OCI-LY7 (cell line): ENCODE data around the gene HOXB5. TPM values are rescaled to one million over a fixed set of nuclear protein-coding genes. Genes with fewer than 3 reads are reported as not detected.

Source experiments
- BruUV-seq: library from RNA; stranded (reverse); fragments of 400-500 nt; replicated peaks from 2 replicates; lab custom pipeline; 2021; lab: Mats Ljungman, UMichigan
- CTCF ChIA-PET: fragments of 300-600 bp; sonication (Branson Sonifier 250); formaldehyde crosslinking; loops from one replicate; lab custom pipeline; 2022; ENCODE audit warnings: antibody characterized with exemption; ENCODE audit not compliant: unreplicated experiment; lab: Charles Lee
- POLR2A ChIA-PET: fragments of 300-600 bp; sonication (Branson Sonifier 250); formaldehyde crosslinking; loops from one replicate; lab custom pipeline; 2022; ENCODE audit warnings: antibody characterized with exemption; lab: Charles Lee
- DNase-seq: peaks from one replicate; pipeline ENCODE4 v3.0.0-alpha.2; 2015; ENCODE audit warnings: low spot score
- H2AFZ ChIP-seq: fragments of 200-600 bp; sonication (generic), shearing (Covaris generic); 2 replicates; pipeline ENCODE4 v1.6.1; 2014; ENCODE audit warnings: mild to moderate bottlenecking, antibody characterized with exemption, low read length, moderate library complexity
- H3K27ac ChIP-seq: fragments of 200-600 bp; sonication (generic); 2 replicates; pipeline ENCODE4 v1.5.1; 2014; ENCODE audit warnings: mixed run types, low read depth, mild to moderate bottlenecking, moderate library complexity, low read length, inconsistent platforms; ENCODE audit not compliant: poor library complexity, severe bottlenecking
- H3K36me3 ChIP-seq: fragments of 200-600 bp; sonication (generic); 2 replicates; pipeline ENCODE4 v1.6.1; 2014; ENCODE audit warnings: mild to moderate bottlenecking, antibody characterized with exemption, low read length, moderate library complexity, mixed read lengths; ENCODE audit not compliant: insufficient read depth
- H3K4me1 ChIP-seq: fragments of 200-600 bp; sonication (generic); 2 replicates; pipeline ENCODE4 v1.5.1; 2014; ENCODE audit warnings: mild to moderate bottlenecking, low read length; ENCODE audit not compliant: insufficient read depth, poor library complexity, severe bottlenecking
- H3K4me2 ChIP-seq: fragments of 200-600 bp; sonication (generic); 2 replicates; pipeline ENCODE4 v1.6.1; 2014; ENCODE audit warnings: mild to moderate bottlenecking, low read length
- H3K4me3 ChIP-seq: fragments of 200-600 bp; sonication (generic); 2 replicates; pipeline ENCODE4 v1.5.1; 2014; ENCODE audit warnings: mild to moderate bottlenecking, low read depth, low read length; ENCODE audit not compliant: poor library complexity, severe bottlenecking
- H3K79me2 ChIP-seq: fragments of 200-600 bp; sonication (generic); 2 replicates; pipeline ENCODE4 v1.6.1; 2016; ENCODE audit warnings: low read depth, mild to moderate bottlenecking, low read length, moderate library complexity, mixed read lengths; ENCODE audit not compliant: insufficient read depth
- H3K9me2 ChIP-seq: fragments of 200-600 bp; sonication (generic); 2 replicates; pipeline ENCODE4 v1.6.1; 2016; ENCODE audit warnings: mild to moderate bottlenecking, low read length, mixed read lengths; ENCODE audit not compliant: insufficient read depth
- H3K9me3 ChIP-seq: fragments of 200-600 bp; sonication (generic); 2 replicates; pipeline ENCODE4 v1.6.1; 2014; ENCODE audit warnings: mild to moderate bottlenecking, mixed run types, low read length, mixed read lengths
- H4K20me1 ChIP-seq: fragments of 200-600 bp; sonication (generic); 2 replicates; pipeline ENCODE4 v1.6.1; 2014; ENCODE audit warnings: mild to moderate bottlenecking, antibody characterized with exemption, low read length, moderate library complexity, mixed read lengths; ENCODE audit not compliant: insufficient read depth
- CTCF ChIP-seq: fragments of 200-600 bp; sonication (generic); conservative IDR thresholded peaks from 2 replicates; pipeline ENCODE4 v1.5.1; 2014; ENCODE audit warnings: mild to moderate bottlenecking, antibody characterized with exemption, low read length, moderate library complexity, mixed read lengths
- EZH2phosphoT487 ChIP-seq: fragments of 200-600 bp; sonication (generic); IDR thresholded peaks from 2 replicates; pipeline ENCODE4 v1.6.1; 2018; ENCODE audit warnings: low read depth, borderline replicate concordance, mild to moderate bottlenecking, mixed run types, antibody characterized with exemption, low read length, moderate library complexity, mixed read lengths
- intact Hi-C: fragments of 100-400 bp; cut with micrococcal nuclease; formaldehyde crosslinking; loops from one replicate; pipeline ENCODE4 v1.10.0; 2022; ENCODE audit not compliant: unreplicated experiment
- total RNA-seq, 2 experiments: library from RNA; depleted of rRNA in 1 of 2; stranded (reverse); fragments of >200 nt in 1 of 2; shearing (Covaris generic) in 1 of 2; gene quantifications; 2 replicates each; pipeline ENCODE4 v1.2.3, GENCODE V29; 2014 to 2022

The HOXB5 gene
- total RNA-seq, 2 experiments from 2014 or later, result not detected

GRCh38 chr17:48559840-48560817 lies 33.5 kb downstream of the HOXB5 start:
- Histone ChIP-seq H3K4me3 (no peak overlapping the region), H3K27ac (no peak overlapping the region), H2AFZ (no peak overlapping the region), H3K4me1 (no peaks in the 10 kb centered on the region), H3K36me3 (no peaks in the 10 kb centered on the region), H3K79me2 (no peaks in the 10 kb centered on the region), H4K20me1 (no peaks in the 10 kb centered on the region), H3K9me2 (no peaks in the 10 kb centered on the region), H3K4me2 (no peak overlapping the region), H3K9me3 (no peaks in the 10 kb centered on the region)
- no peak for DNase-seq
- POLR2A ChIA-PET, result no interaction called here
- intact Hi-C loops, result no loop called here
- no TSS peak for BruUV-seq
- CTCF ChIA-PET, result interaction anchor here (0.6 kb wide), 1 partner anchor 678 kb away, joined by 4 read pairs; no protein-coding TSS in a partner anchor
- no peak for TF ChIP-seq EZH2phosphoT487
- no peak for TF ChIP-seq CTCF

DNA sequence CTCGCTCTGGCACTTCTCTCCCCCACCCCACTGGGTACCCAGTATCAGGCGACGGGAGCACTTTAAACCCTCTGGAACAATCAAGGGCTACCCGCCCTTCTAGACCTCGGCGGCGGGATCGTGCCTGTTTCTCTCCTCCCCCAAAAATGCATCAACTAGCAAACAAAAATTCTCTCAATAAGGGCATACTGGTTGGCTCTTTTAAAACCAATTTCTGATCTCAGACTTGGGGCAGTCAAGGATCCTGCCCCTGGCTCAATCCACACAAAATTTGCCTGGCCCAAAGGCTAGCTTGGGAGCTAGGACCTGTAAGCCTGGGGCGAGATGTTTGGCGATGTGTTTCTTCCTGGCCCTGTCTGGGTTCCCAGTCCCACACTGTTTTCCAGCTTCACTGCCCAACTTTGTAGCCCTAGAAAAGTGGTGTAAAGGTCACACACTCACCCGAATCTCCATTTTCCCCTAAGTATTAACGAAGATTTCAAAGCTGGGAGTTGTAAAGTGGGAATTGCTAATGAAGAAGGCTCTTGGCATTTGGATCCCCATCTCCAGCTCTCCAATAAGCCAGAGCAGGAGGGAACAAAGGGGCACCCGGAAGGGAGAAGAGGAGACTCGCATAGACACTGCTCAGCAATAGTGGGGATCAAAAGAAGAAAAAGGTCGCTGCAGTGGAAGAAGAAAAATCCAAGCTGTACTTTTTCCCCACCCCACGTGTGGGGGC lies 34.3 kb downstream of the HOXB5 start:
- BruUV-seq, result no TSS peak
- intact Hi-C loops, result no loop called here
- H2AFZ ChIP-seq, result no peak overlapping the region
- no peak overlapping the region for H3K27ac ChIP-seq
- ChIA-PET POLR2A (no interaction called here), CTCF (no interaction called here)
- DNase-seq, result no peak
- no peaks in the 10 kb centered on the region for H3K36me3 ChIP-seq
- no peaks in the 10 kb centered on the region for H3K9me3 ChIP-seq
- no peak for TF ChIP-seq EZH2phosphoT487
- no peak for TF ChIP-seq CTCF
- no peaks in the 10 kb centered on the region for H3K79me2 ChIP-seq
- H4K20me1 ChIP-seq, result no peaks in the 10 kb centered on the region
- no peak overlapping the region for H3K4me3 ChIP-seq
- no peak overlapping the region for H3K4me2 ChIP-seq
- no peaks in the 10 kb centered on the region for H3K4me1 ChIP-seq
- no peaks in the 10 kb centered on the region for H3K9me2 ChIP-seq
